Esophagus muscularis mucosa (tissue), 3 donors: Measurements from ENCODE around the gene SPOCK1.

Source experiments
- POLR2A ChIP-seq: fragments of 450-650 bp; IDR thresholded peaks from one replicate; pipeline ENCODE4 v1.6.1; 2017; ENCODE audit warnings: antibody characterized with exemption, moderate library complexity, mild to moderate bottlenecking, low read depth
- TF ChIP-seq, protein P1 (sequence below), 3 experiments: fragments of 200-600 bp in 2 of 3; fragments of 450-650 bp in 1 of 3; sonication (generic) in 2 of 3; IDR thresholded peaks; one replicate each; pipeline ENCODE4 v1.5.1; 2017 to 2019; ENCODE audit warnings: antibody characterized with exemption in 3 of 3, mild to moderate bottlenecking in 2 of 3, moderate library complexity in 1 of 3

DNA sequence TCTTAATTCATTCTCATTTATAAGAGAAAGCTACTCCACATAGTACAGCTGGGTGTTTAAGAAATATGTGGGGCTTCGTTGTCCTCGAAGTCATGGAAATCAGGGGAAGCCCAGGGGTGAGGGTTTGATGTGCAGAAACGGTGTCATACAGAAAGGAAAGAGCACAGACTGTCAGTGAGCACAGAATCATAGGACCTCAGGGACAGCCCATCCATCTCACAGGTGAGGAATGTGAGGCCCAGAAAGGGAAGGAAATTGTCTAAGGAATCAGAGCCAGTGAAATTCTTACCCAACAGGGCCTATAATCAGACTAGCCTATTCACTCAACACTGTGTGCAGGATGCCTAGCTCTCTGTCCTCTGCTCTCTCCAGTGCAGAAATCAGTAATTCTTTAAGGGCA, 535.6 kb downstream of the SPOCK1 start:
- TF ChIP-seq, protein P1, sequence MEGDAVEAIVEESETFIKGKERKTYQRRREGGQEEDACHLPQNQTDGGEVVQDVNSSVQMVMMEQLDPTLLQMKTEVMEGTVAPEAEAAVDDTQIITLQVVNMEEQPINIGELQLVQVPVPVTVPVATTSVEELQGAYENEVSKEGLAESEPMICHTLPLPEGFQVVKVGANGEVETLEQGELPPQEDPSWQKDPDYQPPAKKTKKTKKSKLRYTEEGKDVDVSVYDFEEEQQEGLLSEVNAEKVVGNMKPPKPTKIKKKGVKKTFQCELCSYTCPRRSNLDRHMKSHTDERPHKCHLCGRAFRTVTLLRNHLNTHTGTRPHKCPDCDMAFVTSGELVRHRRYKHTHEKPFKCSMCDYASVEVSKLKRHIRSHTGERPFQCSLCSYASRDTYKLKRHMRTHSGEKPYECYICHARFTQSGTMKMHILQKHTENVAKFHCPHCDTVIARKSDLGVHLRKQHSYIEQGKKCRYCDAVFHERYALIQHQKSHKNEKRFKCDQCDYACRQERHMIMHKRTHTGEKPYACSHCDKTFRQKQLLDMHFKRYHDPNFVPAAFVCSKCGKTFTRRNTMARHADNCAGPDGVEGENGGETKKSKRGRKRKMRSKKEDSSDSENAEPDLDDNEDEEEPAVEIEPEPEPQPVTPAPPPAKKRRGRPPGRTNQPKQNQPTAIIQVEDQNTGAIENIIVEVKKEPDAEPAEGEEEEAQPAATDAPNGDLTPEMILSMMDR (IDR thresholded peaks at IDR 0.05): no peak
- TF ChIP-seq POLR2A: no peak
